Islet precursor cell (in vitro differentiated cells): ENCODE results near the gene NIPSNAP3A.

Source experiments
- DNase-seq: peaks from one replicate; pipeline ENCODE4 v3.0.0-alpha.2; 2018

The NIPSNAP3A gene

GRCh38 chr9:104774831-104775573 lies 27.5 kb downstream of the NIPSNAP3A start:
- no peak for DNase-seq

- no peak for DNase-seq
Observed at GRCh38 chr9:104775574-104775936, 28.1 kb downstream of the NIPSNAP3A start.

- no peak for DNase-seq
Observed at GRCh38 chr9:104775976-104776375, 28.5 kb downstream of the NIPSNAP3A start.

GRCh38 chr9:104776797-104777196 lies 29.3 kb downstream of the NIPSNAP3A start:
- no peak for DNase-seq

GRCh38 chr9:104778802-104779201 lies 31.3 kb downstream of the NIPSNAP3A start:
- no peak for DNase-seq

- DNase-seq: no peak
Observed at GRCh38 chr9:104779334-104779733, 31.9 kb downstream of the NIPSNAP3A start.

- DNase-seq: no peak
Observed at GRCh38 chr9:104779946-104780535, 32.6 kb downstream of the NIPSNAP3A start.

GRCh38 chr9:104780796-104781395 lies 33.4 kb downstream of the NIPSNAP3A start:
- no peak for DNase-seq

GRCh38 chr9:104783588-104783987 lies 36.1 kb downstream of the NIPSNAP3A start:
- no peak for DNase-seq

- no peak for DNase-seq
Observed at GRCh38 chr9:104784098-104784497, 36.6 kb downstream of the NIPSNAP3A start.

- DNase-seq: no peak
Observed at GRCh38 chr9:104786293-104786692, 38.8 kb downstream of the NIPSNAP3A start.

- no peak for DNase-seq
Observed at GRCh38 chr9:104787306-104788015, 40.0 kb downstream of the NIPSNAP3A start.

GRCh38 chr9:104788251-104788650 lies 40.8 kb downstream of the NIPSNAP3A start:
- no peak for DNase-seq

GRCh38 chr9:104794070-104794469 lies 46.6 kb downstream of the NIPSNAP3A start:
- DNase-seq: no peak

- peak; percentile 12 for DNase-seq
Observed at GRCh38 chr9:104795082-104795481, 47.6 kb downstream of the NIPSNAP3A start.

- DNase-seq: peak; percentile 20
Observed at GRCh38 chr9:104795857-104796256, 48.4 kb downstream of the NIPSNAP3A start.

- peak; percentile 33 for DNase-seq
Observed at GRCh38 chr9:104798209-104798995, 50.9 kb downstream of the NIPSNAP3A start.

GRCh38 chr9:104800068-104800785 lies 52.7 kb downstream of the NIPSNAP3A start:
- no peak for DNase-seq

GRCh38 chr9:104802110-104802509 lies 54.6 kb downstream of the NIPSNAP3A start:
- peak; percentile 16 for DNase-seq

GRCh38 chr9:104802906-104803305 lies 55.4 kb downstream of the NIPSNAP3A start:
- peak; percentile 22 for DNase-seq

GRCh38 chr9:104805441-104805840 lies 58.0 kb downstream of the NIPSNAP3A start:
- DNase-seq: peak; percentile 42

GRCh38 chr9:104808035-104808614 lies 60.6 kb downstream of the NIPSNAP3A start:
- DNase-seq: peak; percentile 41
